ENCODE measurements around the gene LTA.
A peak's percentile ranks its signal among the peaks of the same experiment; 100 is the strongest.
"Not testable (repeated sequence)": the region's sequence is repeated elsewhere in the genome, so short reads cannot be mapped to it uniquely, and the experiment has no call there.

The LTA gene

GRCh38 chr6:31543639-31544038, 28.4 kb upstream of the LTA start:
- DNase-seq = no peak

GRCh38 chr6:31544676-31545075, 27.4 kb upstream of the LTA start:
- no peak for DNase-seq

DNA sequence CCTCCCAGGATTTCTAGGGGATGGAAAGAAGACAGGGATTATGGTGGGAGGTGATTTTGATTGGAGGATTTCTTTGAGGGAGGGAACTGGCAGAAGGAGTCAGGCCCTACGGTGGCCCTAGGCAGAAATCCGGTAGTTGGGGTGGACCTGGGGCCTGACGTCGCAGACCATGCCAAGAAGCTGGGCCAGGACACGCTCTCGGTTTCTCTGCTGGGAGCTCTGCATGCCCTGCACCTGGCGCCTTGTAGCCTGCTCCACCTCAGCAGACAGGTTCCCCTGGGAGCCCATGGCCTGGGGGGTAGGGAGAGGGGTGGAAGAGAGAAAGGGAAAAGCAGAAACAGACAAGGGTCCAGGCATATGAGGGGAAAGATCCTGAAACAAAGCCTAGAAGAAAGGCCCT, 26.8 kb upstream of the LTA start:
- no peak for DNase-seq

DNA sequence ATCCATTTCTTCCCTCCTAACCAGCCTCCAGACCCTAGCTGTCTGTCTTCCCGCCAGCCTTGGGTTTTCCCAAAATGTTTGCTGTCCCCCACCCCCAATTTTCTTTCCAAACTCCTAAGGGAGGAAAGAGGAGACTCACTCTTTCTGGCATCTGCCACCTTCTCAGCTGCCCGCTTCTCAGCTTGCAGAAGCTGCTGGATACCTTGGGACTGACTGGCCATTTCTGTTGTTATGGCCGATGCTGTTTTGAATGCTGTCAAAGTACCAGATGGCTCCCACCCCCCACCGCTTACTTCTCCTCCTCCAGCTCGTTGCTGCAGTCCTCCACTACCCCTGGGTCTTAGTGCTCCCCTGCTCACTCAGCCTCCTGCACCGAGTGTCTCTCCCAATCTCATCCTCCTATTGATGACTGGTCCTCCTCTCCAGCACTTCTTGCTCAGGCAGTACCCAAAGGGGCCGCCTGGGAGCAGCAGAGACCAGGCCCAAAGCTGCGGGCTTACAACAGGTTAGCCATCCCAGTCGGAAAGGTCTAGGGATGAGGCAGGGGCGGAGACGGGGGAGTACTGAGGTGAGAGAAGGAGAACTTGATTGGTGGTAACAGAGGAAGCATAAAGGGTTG, 25.6 kb upstream of the LTA start, which contains the start of gene ATP6V1G2:
TSS of gene ATP6V1G2 (minus strand) at position 270 of the 619 bp plus-strand sequence. CDS start at position 221, 49 bp downstream.
- peak; percentile 70 for DNase-seq

- DNase-seq = peak; percentile 94
Measured at GRCh38 chr6:31546958-31547726, 24.9 kb upstream of the LTA start, which contains the start of gene NFKBIL1. NFKBIL1 (plus strand) TSS chr6:31547608; CDS start chr6:31547695, 87 bp downstream.

GRCh38 chr6:31547727-31548543, 24.2 kb upstream of the LTA start:
- DNase-seq = peak; percentile 12

DNA sequence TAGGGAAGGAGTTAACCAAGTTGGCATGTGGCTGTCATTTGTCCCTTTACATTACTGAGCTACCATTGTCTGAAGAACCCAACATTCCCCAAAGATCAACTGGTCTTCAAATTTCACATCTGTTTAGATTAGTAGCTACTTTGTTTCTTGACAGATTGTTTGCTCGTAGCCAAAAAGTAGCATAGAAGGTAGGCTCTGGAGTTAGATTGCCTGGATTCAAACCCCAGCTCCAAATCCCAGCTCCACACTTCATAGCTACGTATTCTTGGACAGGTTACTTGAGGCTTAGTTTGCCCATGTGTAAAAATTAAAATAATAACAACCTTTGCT, 23.6 kb upstream of the LTA start:
- no peak for DNase-seq

- not testable (repeated sequence) for DNase-seq
Measured at GRCh38 chr6:31551371-31551770, 20.7 kb upstream of the LTA start.

GRCh38 chr6:31556307-31556706, 15.8 kb upstream of the LTA start:
- DNase-seq = no peak

GRCh38 chr6:31557443-31558317, 14.4 kb upstream of the LTA start:
- no peak for DNase-seq

- no peak for DNase-seq
Measured at GRCh38 chr6:31558318-31558625, 13.8 kb upstream of the LTA start.

DNA sequence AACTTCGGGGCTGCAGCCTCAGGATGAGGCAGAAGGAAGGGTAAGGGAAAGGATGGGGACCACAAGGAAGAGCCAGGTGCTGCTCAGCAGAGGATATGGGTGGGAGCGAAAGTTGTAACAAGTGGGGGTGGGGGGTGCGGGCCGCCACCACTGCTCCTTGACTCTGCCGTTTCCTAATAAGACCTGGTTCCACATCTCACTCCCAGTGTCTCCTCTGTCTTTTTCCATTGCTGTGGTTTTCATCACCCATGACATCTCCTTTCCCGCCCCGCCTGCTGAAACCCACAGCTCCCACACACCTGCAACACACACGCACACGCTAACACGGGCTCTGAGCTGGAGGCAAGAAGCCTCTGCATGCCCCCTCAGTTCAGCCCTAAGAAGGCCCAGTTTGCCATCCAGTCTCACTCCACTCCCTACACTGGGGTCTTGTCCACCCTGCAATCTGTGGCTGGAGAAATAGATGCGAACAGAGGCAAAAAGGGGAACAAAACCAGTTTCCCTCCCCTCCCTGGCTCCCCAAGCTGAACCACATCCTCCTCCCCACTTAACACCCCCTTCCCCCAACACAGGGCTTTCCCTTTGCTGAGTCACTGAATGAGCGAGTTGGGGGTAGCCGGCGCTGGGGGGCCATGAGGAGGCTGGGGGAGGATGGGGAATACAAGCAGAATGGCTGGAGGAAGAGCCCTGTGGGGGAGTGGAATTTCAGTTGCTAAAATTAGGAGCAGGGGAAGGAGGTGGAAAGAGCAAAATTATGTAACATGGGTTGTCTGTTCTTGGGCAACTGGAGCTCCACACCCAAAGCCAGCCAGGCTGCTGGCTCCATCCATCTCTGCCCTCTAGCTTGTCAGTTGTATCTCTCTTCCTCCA, 13.2 kb upstream of the LTA start:
- no peak for DNase-seq

GRCh38 chr6:31559606-31559957, 12.5 kb upstream of the LTA start:
- DNase-seq = no peak

DNA sequence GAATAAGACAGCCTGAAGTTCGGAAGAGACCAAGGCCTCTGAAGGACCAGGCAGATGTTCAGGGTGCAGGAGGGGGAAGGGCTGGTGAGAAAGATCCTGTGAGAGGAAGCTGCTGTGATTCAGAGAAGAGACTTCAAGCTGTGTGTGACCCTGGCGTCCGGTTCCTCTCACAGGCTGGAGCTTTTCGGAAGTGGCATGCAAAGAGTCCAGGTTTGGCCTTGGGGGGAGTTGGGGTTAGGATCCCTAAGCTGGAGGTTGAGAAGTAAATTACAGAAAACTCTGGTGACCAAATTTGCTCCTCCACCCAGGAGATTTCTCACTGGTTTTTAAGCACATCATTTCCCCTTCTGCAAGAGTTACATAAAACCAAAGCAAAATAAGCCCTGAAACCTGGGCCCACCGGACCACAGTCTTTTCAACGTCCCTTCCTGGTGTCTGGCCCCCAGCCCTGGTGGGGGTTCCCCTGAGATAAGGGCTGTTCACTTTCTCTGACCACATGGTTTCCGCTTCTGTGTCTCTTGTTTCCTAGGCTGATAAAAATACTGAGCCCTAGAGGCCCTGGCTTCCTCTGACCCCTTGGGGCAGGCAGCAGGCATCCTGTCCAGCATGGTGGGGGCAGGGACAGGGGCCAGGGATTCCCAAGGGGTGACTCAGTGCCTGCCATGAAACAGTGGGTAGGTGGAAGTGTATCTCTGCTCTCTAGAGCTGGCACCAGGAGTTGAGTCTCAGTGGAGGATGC, 12.0 kb upstream of the LTA start:
- no peak for DNase-seq

- no peak for DNase-seq
Measured at GRCh38 chr6:31560697-31561058, 11.4 kb upstream of the LTA start.

DNA sequence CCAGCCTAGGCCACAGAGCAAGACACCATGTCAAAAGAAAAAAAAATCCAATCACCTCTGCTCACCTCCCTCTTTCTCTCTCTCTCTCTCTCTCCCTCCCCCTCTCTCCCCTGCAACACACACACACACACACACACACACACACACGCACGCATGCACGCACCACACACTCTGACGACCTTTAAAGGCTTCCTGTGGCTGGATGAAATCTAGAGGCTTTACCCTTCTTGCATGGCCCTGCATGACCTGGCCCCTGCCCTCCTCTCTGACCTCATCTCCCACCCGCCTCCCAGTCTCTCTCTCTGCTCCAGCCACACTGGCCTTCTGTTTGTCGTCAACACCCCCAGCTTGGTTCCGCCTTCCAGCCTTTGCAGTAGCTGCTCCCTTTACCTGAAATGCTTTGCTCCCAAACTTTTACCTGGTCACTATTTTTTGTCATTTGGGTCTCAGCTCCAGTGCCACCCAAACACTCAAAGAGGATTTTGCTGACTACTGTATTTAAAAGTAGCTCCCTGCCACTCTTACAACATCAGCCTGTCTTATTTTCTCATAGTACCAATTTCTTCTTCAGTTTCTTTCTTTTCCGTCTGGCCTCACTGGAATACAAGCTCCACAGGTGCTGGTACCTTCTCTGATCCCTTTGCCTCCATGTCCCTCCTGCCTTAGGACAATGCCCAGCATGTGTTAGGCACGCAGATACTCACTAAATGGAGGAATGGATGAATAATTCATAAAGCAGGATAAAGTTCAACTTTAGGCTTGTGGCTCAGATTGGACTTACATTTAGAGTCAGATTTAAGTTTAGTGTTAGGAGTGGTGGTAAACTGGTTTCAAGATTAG, 4.3 kb upstream of the LTA start:
- DNase-seq = no peak

GRCh38 chr6:31568537-31568961, 3.5 kb upstream of the LTA start:
- DNase-seq = no peak

DNA sequence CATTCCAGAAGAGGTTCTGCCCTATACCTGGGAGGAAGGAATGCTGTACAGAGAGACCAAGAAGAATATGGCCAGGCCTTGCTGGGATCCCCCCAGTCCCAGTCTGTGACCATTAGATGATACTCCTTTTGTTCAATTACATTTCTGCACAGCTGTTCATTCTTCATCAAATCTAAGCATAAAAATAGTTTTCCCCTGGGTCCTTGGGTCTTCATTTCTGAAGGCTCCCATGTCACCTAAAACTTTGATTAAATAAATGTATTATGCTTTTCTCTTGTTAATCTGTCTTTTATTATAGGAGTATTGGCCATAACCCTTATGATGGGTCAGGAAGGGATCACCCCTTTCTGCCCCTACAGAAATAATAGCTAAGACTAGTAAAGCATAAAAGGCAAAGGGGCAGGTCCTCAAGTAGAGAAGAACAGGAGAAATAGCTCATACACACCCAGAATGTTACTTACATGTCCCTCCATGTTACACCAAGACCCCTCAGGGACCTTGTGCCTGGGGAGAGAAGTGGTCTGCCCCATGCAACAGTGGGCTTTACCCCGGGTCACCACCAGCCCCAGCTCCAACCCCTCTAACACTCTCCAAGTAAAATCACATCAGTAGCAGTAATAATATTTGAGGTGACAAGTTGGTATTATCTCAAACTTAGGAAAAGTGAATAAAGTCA, 2.1 kb upstream of the LTA start:
- DNase-seq = no peak

DNA sequence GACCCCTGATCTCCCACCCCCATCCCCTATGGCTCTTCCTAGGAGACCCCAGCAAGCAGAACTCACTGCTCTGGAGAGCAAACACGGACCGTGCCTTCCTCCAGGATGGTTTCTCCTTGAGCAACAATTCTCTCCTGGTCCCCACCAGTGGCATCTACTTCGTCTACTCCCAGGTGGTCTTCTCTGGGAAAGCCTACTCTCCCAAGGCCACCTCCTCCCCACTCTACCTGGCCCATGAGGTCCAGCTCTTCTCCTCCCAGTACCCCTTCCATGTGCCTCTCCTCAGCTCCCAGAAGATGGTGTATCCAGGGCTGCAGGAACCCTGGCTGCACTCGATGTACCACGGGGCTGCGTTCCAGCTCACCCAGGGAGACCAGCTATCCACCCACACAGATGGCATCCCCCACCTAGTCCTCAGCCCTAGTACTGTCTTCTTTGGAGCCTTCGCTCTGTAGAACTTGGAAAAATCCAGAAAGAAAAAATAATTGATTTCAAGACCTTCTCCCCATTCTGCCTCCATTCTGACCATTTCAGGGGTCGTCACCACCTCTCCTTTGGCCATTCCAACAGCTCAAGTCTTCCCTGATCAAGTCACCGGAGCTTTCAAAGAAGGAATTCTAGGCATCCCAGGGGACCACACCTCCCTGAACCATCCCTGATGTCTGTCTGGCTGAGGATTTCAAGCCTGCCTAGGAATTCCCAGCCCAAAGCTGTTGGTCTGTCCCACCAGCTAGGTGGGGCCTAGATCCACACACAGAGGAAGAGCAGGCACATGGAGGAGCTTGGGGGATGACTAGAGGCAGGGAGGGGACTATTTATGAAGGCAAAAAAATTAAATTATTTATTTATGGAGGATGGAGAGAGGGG, 1.4 kb downstream of the LTA start:
- no peak for DNase-seq

Measured in NCI-H1092 treated with DMSO at 0.1 percent for 48 hours (cell line).